RWPE2 (cell line): ENCODE results near the gene TMED10.
"Not testable (repeated sequence)": the region's sequence is repeated elsewhere in the genome, so short reads cannot be mapped to it uniquely, and the experiment has no call there.

Experiments
- ATAC-seq: fragments of 200-7000 bp; cut with Tn5 transposase; 3 replicates; pipeline ENCODE4 v1.9.1; 2021; ENCODE audit warnings: low read depth
- DNase-seq: peaks from one replicate; pipeline ENCODE4 v3.0.0-alpha.2; 2020; ENCODE audit warnings: low spot score
- H3K27ac ChIP-seq: fragments of 450-650 bp; 2 replicates; pipeline ENCODE4 v1.5.1; 2017; ENCODE audit warnings: mild to moderate bottlenecking; ENCODE audit not compliant: poor library complexity, severe bottlenecking
- H3K27me3 ChIP-seq: fragments of 250-450 bp; sonication (Bioruptor Pico); 2 replicates; pipeline ENCODE4 v1.5.1; 2021; ENCODE audit warnings: mild to moderate bottlenecking, moderate library complexity; ENCODE audit not compliant: insufficient read depth, poor library complexity, severe bottlenecking
- H3K36me3 ChIP-seq: fragments of 250-450 bp; sonication (Bioruptor Pico); 2 replicates; pipeline ENCODE4 v1.5.1; 2020; ENCODE audit warnings: low read depth, mild to moderate bottlenecking, moderate library complexity
- H3K4me1 ChIP-seq: fragments of 250-450 bp; sonication (Bioruptor Pico); 2 replicates; pipeline ENCODE4 v1.5.1; 2021; ENCODE audit warnings: mild to moderate bottlenecking, moderate library complexity; ENCODE audit not compliant: insufficient read depth, poor library complexity, severe bottlenecking
- H3K4me3 ChIP-seq: fragments of 250-450 bp; sonication (Bioruptor Pico); 2 replicates; pipeline ENCODE4 v1.5.1; 2021; ENCODE audit warnings: mild to moderate bottlenecking, moderate library complexity; ENCODE audit not compliant: severe bottlenecking
- H3K9me3 ChIP-seq: fragments of 250-450 bp; sonication (Bioruptor Pico); 2 replicates; pipeline ENCODE4 v1.5.1; 2021; ENCODE audit warnings: mild to moderate bottlenecking, moderate library complexity; ENCODE audit not compliant: severe bottlenecking
- TF ChIP-seq, protein P1 (sequence below): fragments of 450-650 bp; IDR thresholded peaks from one replicate; pipeline ENCODE4 v1.5.1; 2017; ENCODE audit warnings: mild to moderate bottlenecking, moderate library complexity; ENCODE audit not compliant: poor library complexity, severe bottlenecking

TMED10 gene

GRCh38 chr14:75151851-75152250 lies 24.6 kb downstream of the TMED10 start:
- TF ChIP-seq, protein P1, sequence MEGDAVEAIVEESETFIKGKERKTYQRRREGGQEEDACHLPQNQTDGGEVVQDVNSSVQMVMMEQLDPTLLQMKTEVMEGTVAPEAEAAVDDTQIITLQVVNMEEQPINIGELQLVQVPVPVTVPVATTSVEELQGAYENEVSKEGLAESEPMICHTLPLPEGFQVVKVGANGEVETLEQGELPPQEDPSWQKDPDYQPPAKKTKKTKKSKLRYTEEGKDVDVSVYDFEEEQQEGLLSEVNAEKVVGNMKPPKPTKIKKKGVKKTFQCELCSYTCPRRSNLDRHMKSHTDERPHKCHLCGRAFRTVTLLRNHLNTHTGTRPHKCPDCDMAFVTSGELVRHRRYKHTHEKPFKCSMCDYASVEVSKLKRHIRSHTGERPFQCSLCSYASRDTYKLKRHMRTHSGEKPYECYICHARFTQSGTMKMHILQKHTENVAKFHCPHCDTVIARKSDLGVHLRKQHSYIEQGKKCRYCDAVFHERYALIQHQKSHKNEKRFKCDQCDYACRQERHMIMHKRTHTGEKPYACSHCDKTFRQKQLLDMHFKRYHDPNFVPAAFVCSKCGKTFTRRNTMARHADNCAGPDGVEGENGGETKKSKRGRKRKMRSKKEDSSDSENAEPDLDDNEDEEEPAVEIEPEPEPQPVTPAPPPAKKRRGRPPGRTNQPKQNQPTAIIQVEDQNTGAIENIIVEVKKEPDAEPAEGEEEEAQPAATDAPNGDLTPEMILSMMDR: no peak
- ATAC-seq (no peak), DNase-seq (no peak)
- H3K36me3 ChIP-seq: peaks cover 75% of the 10 kb centered on the region
- H3K27me3 ChIP-seq: no peaks in the 10 kb centered on the region
- H3K9me3 ChIP-seq: no peaks in the 10 kb centered on the region
- H3K4me1 ChIP-seq: peaks cover 8% of the 10 kb centered on the region
- no peak overlapping the region for H3K4me3 ChIP-seq
- H3K27ac ChIP-seq: no peak overlapping the region

DNA sequence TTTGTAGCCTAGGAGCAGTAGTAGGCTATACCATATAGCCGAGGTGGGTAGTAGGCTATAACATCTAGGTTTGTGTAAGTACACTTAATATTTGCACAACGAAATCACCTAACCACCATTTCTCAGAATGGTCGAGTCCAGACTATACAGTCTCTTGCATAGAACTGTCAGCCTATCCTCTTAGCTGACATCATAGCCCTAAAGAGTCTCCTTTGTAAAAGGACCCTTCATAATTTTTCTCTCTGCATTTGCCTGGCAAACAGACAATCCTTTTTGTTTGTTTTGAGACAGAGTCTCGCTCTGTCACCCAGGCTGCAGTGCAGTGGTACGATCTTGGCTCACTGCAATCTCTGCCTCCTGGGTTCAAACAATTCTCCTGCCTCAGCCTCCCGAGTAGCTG lies 25.8 kb downstream of the TMED10 start:
- H3K9me3 ChIP-seq, DNase-seq, H3K4me1 ChIP-seq, H3K27me3 ChIP-seq, H3K4me3 ChIP-seq, H3K27ac ChIP-seq: not testable (repeated sequence)
- peaks cover 80% of the 10 kb centered on the region for H3K36me3 ChIP-seq
- ATAC-seq: 0 out of 3 replicates have a peak, but pooled peaks have one; percentile 21

DNA sequence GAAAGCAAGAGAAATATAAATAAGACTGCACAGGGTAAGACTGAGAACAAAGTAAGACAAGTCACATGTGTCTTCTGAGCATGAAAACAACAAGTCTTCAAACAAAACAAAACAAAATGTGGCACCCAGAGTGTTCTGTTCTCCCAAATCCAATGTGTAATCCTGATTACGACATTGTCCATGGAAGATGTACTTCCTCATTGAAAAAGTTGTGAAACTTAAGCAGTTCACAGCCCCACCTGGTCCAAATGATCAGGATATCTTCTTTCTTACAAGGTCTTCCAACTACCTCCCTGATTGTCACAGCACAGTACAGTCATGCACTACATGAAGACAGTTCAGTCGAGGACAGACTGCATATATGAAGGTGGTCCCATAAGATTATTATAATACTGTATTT lies 26.3 kb downstream of the TMED10 start:
- Histone ChIP-seq H3K27ac (no peak overlapping the region), H3K4me1 (peaks cover 8% of the 10 kb centered on the region), H3K27me3 (no peaks in the 10 kb centered on the region), H3K36me3 (peaks cover 80% of the 10 kb centered on the region), H3K9me3 (no peaks in the 10 kb centered on the region), H3K4me3 (no peak overlapping the region)
- DNase-seq: no peak
- 0 out of 3 replicates have a peak, but pooled peaks have one; percentile 27 for ATAC-seq
- TF ChIP-seq, protein P1: no peak

DNA sequence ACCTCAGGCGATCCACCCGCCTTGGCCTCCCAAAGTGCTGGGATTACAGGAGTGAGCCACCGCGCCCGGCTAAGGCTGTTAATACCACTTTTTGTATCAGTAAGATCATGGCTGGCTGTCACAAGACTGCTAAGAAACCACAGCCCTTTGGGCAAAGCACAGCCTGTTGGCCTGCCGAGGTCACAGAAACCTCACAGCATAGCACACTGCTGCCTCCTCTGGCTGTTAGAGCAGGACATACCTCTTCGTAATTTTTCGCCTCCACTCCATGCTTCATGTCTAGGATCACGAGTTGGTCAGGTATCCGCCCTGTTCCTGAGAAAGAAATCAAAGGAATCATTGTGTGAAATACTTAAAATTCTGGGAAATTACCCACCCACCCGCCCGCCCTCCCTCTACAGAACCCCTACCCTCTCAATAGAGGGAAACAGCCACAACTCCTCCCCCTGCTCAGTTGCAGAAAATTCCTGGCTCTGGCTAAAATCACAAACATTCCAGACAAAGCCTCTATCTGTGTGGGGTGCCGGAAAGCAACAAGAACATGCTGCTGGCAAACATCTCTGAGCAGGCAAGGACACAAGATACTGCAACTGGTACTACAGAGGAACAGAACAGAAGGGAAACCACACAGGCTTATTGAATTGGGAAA lies 28.9 kb downstream of the TMED10 start:
- Histone ChIP-seq H3K27me3 (no peaks in the 10 kb centered on the region), H3K4me1 (peaks cover 8% of the 10 kb centered on the region), H3K36me3 (peaks cover 94% of the 10 kb centered on the region), H3K4me3 (no peak overlapping the region), H3K27ac (no peak overlapping the region), H3K9me3 (no peaks in the 10 kb centered on the region)
- DNase-seq (no peak), ATAC-seq (no peak)
- TF ChIP-seq, protein P1: no peak

DNA sequence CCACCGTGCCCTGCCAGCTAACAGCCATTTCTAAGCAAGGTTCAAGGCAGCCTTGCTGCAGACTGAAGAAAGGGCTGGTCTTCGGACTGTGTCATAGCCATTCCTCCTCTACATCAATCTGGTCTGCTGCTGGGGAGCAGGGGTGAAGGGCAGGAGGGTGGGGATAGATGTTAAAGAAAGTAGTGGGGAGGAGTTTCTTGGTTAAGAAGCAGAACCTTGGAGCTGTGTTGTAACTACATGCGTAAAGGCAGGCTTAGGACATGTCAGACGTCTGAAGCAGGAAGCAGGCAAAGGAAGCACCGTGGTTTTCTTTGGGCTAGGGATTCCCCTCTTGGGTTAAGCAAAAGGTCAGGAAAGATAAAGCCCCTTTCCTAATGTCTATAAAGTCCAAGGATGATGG lies 31.5 kb downstream of the TMED10 start:
- no peak for DNase-seq
- no peaks in the 10 kb centered on the region for H3K9me3 ChIP-seq
- ATAC-seq: no peak
- peaks cover 2% of the 10 kb centered on the region for H3K4me1 ChIP-seq
- H3K4me3 ChIP-seq: no peak overlapping the region
- no peak overlapping the region for H3K27ac ChIP-seq
- TF ChIP-seq, protein P1: no peak
- no peaks in the 10 kb centered on the region for H3K27me3 ChIP-seq
- H3K36me3 ChIP-seq: peaks cover 92% of the 10 kb centered on the region
